ENCODE measurements around the gene TBX2. TPM values are rescaled to one million over a fixed set of nuclear protein-coding genes. Genes with fewer than 3 reads are reported as not detected.

The TBX2 gene
- total RNA-seq, 6 donors from 2014 or later: 22.4 to 130 (median 92.7) TPM

GRCh38 chr17:61421460-61421859 is 21.8 kb downstream of the TBX2 start:
- ATAC-seq (ENCODE audit: low FRiP score in 2 of 2): no peak

GRCh38 chr17:61422116-61422799 is 22.6 kb downstream of the TBX2 start:
- WGBS, 2 donors: 56 to 62% methylated on average over 5 of the region's 5 CpGs
- no peaks in the 10 kb centered on the region for H3K36me3 ChIP-seq
- no peak overlapping the region for H3K27ac ChIP-seq
- H3K4me1 ChIP-seq: peaks cover 0 to 3% (median 1%) of the 10 kb centered on the region in 4 donors
- H3K4me3 ChIP-seq: no peak overlapping the region
- DNase-seq (no peak), ATAC-seq (ENCODE audit: low FRiP score in 2 of 2) (no peak)
- no peaks in the 10 kb centered on the region for H3K9me3 ChIP-seq
- TF ChIP-seq EP300 (IDR thresholded peaks at IDR 0.05): no peak
- TF ChIP-seq, protein P1, sequence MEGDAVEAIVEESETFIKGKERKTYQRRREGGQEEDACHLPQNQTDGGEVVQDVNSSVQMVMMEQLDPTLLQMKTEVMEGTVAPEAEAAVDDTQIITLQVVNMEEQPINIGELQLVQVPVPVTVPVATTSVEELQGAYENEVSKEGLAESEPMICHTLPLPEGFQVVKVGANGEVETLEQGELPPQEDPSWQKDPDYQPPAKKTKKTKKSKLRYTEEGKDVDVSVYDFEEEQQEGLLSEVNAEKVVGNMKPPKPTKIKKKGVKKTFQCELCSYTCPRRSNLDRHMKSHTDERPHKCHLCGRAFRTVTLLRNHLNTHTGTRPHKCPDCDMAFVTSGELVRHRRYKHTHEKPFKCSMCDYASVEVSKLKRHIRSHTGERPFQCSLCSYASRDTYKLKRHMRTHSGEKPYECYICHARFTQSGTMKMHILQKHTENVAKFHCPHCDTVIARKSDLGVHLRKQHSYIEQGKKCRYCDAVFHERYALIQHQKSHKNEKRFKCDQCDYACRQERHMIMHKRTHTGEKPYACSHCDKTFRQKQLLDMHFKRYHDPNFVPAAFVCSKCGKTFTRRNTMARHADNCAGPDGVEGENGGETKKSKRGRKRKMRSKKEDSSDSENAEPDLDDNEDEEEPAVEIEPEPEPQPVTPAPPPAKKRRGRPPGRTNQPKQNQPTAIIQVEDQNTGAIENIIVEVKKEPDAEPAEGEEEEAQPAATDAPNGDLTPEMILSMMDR (IDR thresholded peaks at IDR 0.05): no peak
- no peaks in the 10 kb centered on the region for H3K27me3 ChIP-seq

More at GRCh38 chr17:61421460-61421859, 21.8 kb downstream of the TBX2 start:
- TF ChIP-seq, protein P1 (IDR thresholded peaks at IDR 0.05): no peak
- TF ChIP-seq POLR2AphosphoS5 (IDR thresholded peaks at IDR 0.05): no peak
- TF ChIP-seq EP300 (IDR thresholded peaks at IDR 0.05): no peak
- no peak for TF ChIP-seq POLR2A (IDR thresholded peaks at IDR 0.05)
- Histone ChIP-seq H3K4me1 (peaks cover 3 to 11% (median 9%) of the 10 kb centered on the region in 4 donors), H3K36me3 (no peaks in the 10 kb centered on the region), H3K27me3 (no peaks in the 10 kb centered on the region), H3K9me3 (no peaks in the 10 kb centered on the region), H3K4me3 (no peak overlapping the region), H3K27ac (no peak overlapping the region)
- WGBS, 2 donors: 82 to 92% methylated on average over 4 of the region's 4 CpGs
- no peak for DNase-seq

DNA sequence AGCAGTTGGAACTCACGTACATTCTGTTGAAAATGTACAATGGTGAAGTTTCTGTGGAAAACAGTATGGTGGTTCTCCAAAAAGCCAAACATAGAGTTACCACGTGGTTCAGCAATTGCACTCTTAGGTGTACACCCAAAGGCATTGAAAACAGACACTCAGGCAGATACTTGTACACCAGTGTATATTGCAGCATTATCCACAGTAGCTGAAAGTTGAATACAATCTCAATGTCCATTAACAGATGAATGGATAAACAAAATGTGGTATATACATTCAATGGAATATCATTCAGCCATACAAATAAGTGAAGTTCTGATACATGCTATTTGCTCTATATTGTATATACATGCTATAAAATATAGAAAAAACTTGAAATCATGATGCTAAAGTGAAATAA is 23.2 kb downstream of the TBX2 start:
- H3K36me3 ChIP-seq: no peaks in the 10 kb centered on the region
- H3K27me3 ChIP-seq: no peaks in the 10 kb centered on the region
- 50 to 58% methylated on average over 2 of the region's 2 CpGs for WGBS, 2 donors
- TF ChIP-seq, protein P1 (IDR thresholded peaks at IDR 0.05): no peak
- TF ChIP-seq POLR2AphosphoS5 (IDR thresholded peaks at IDR 0.05) (no peak), POLR2A (IDR thresholded peaks at IDR 0.05) (no peak), EP300 (IDR thresholded peaks at IDR 0.05) (no peak)
- no peak for DNase-seq
- H3K4me1 ChIP-seq: no peaks in the 10 kb centered on the region
- no peaks in the 10 kb centered on the region for H3K9me3 ChIP-seq
- H3K27ac ChIP-seq: no peak overlapping the region
- ATAC-seq (ENCODE audit: low FRiP score in 2 of 2): no peak
- no peak overlapping the region for H3K4me3 ChIP-seq

DNA sequence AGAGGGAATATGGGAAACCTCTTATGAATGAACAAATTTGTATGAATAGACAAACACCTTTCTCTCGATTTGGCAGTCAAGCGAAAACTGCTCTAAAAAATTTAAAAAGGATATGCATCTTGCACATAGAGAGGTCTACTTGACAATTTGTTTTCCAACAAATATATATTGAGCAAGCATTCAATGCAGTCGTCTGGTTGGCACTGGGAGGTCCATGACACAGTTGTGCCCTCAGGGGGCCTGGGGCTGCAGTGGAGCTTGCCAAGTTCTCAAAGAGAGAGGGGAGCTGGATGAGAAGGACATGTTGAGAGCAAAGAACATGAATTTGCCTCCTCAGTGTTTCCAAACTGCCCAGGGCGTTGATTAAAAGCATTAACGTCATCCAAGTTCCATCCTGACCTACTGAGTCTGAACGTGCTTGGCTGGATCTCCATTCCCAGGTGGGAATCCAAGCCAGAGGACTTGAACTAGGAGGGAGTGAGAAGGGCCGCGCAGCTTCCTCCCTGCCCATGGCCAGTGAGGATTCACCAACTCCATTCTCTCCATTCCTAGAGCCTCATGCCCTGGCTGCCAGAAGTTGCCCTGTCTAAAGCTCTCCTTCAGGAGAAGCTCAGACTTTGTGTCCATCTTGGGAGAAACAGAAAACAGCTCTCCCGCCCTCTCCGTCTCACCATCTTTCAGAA is 24.5 kb downstream of the TBX2 start:
- Histone ChIP-seq H3K27ac (no peak overlapping the region), H3K27me3 (no peaks in the 10 kb centered on the region), H3K36me3 (no peaks in the 10 kb centered on the region), H3K4me3 (no peak overlapping the region), H3K9me3 (no peaks in the 10 kb centered on the region), H3K4me1 (no peaks in the 10 kb centered on the region)
- DNase-seq (no peak), ATAC-seq (ENCODE audit: low FRiP score in 2 of 2) (no peak)
- whole genome bisulfite sequencing, 2 donors: 83 to 85% methylated on average over 9 to 10 of the region's 10 CpGs
- TF ChIP-seq, protein P1 (IDR thresholded peaks at IDR 0.05): no peak
- no peak for TF ChIP-seq EP300 (IDR thresholded peaks at IDR 0.05)
- no peak for TF ChIP-seq POLR2AphosphoS5 (IDR thresholded peaks at IDR 0.05)
- TF ChIP-seq POLR2A (IDR thresholded peaks at IDR 0.05): no peak
